Lower leg skin (tissue), 3 donors: Measurements from ENCODE around the gene ZFP36L1.

ENCODE experiments used
- CTCF ChIP-seq, 3 donors: fragments of 450-650 bp; IDR thresholded peaks; one replicate each; pipeline ENCODE4 v1.5.1; 2016; ENCODE audit warnings: antibody characterized with exemption in 3 of 3, mild to moderate bottlenecking in 3 of 3, moderate library complexity in 2 of 3
- POLR2A ChIP-seq, 2 donors: fragments of 450-650 bp; IDR thresholded peaks; one replicate each; pipeline ENCODE4 v1.6.1; 2016 to 2017; ENCODE audit warnings: antibody characterized with exemption in 2 of 2, mild to moderate bottlenecking in 1 of 2, moderate library complexity in 1 of 2

- TF ChIP-seq CTCF (IDR thresholded peaks at IDR 0.05) (no peak), POLR2A (IDR thresholded peaks at IDR 0.05) (no peak)
Observed at GRCh38 chr14:68841016-68841809, 48.3 kb upstream of the ZFP36L1 start.
